Endothelial cell (in vitro differentiated cells): ENCODE measurements around the gene HAUS3. TPM values are rescaled to one million over a fixed set of nuclear protein-coding genes. Genes with fewer than 3 reads are reported as not detected.

ENCODE experiments used
- DNase-seq: peaks from one replicate; pipeline ENCODE4 v3.0.0; 2021; ENCODE audit warnings: low spot score
- H3K27ac Mint-ChIP-seq: one replicate; pipeline ENCODE4 v1.8.0; 2021; ENCODE audit warnings: mixed read lengths, inconsistent platforms; ENCODE audit not compliant: unreplicated experiment
- H3K27me3 Mint-ChIP-seq: one replicate; pipeline ENCODE4 v1.8.0; 2021; ENCODE audit warnings: mild to moderate bottlenecking, moderate library complexity, mixed read lengths, inconsistent platforms; ENCODE audit not compliant: unreplicated experiment
- H3K36me3 Mint-ChIP-seq: one replicate; pipeline ENCODE4 v1.8.0; 2021; ENCODE audit warnings: mild to moderate bottlenecking, low read depth, mixed read lengths, inconsistent platforms; ENCODE audit not compliant: unreplicated experiment
- H3K4me1 Mint-ChIP-seq: one replicate; pipeline ENCODE4 v1.8.0; 2021; ENCODE audit warnings: mild to moderate bottlenecking, mixed read lengths, inconsistent platforms; ENCODE audit not compliant: unreplicated experiment
- H3K4me3 Mint-ChIP-seq: one replicate; pipeline ENCODE4 v1.8.0; 2021; ENCODE audit warnings: mild to moderate bottlenecking, mixed read lengths, inconsistent platforms; ENCODE audit not compliant: unreplicated experiment
- H3K9me3 Mint-ChIP-seq: one replicate; pipeline ENCODE4 v1.8.0; 2021; ENCODE audit warnings: mixed read lengths, inconsistent platforms; ENCODE audit not compliant: unreplicated experiment
- CTCF ChIP-seq: fragments of 200-600 bp; sonication (generic); IDR thresholded peaks from one replicate; pipeline ENCODE4 v1.5.0; 2021; ENCODE audit warnings: antibody characterized with exemption; ENCODE audit not compliant: unreplicated experiment
- total RNA-seq: library from RNA; stranded (reverse); fragmentation: NEBNext Ultra II Directional; extraction: Animal tissue kit (Norgen Biotek cat#: 25700); gene quantifications from one replicate; pipeline ENCODE4 v1.2.1, GENCODE V29; 2021; ENCODE audit not compliant: unreplicated experiment

HAUS3 gene
- total RNA-seq, 1 donor from 2014 or later: 16.2 TPM

- peaks cover 6% of the 10 kb centered on the region for H3K27me3 Mint-ChIP-seq
- no peak overlapping the region for H3K27ac Mint-ChIP-seq
- no peak overlapping the region for H3K4me3 Mint-ChIP-seq
- peaks cover 8% of the 10 kb centered on the region for H3K4me1 Mint-ChIP-seq
- no peak for TF ChIP-seq CTCF
- DNase-seq: no peak
- H3K9me3 Mint-ChIP-seq: no peaks in the 10 kb centered on the region
- no peaks in the 10 kb centered on the region for H3K36me3 Mint-ChIP-seq
These were observed 43.9 kb upstream of the HAUS3 start for GRCh38 chr4:2285613-2286381.

DNA sequence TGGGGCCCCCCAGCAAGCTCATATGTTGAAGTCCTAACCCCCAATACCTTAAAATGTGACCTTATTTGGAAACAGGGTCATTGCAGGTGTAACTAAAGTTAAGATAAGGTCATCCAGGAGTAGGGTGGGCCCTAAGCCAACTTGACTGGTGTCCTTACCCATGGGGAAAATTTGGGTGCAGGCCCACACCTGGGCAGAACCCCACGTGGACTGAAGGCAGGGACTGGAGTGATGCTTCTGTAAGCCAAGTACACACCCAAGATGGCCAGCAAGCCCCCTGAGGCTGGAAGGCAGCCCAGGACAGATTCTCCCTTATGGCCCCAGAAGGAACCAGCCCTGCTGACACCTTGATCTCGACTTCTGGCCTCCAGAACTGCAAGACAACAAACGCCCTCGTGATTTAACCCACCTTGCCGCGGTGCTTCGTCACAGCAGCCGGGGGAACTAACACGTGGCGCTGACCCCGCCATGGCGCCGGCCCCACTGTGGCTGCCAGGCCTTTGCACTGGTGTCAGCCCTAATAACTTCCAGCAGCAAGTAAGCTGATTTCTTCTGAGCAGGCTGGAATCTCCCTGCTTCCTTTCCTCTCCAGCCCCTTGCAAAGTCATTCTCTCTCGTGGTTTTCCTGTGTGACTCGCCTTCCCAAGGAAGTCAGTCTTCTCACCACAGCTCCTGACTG lies 43.2 kb upstream of the HAUS3 start:
- H3K9me3 Mint-ChIP-seq: no peaks in the 10 kb centered on the region
- H3K4me3 Mint-ChIP-seq: no peak overlapping the region
- DNase-seq: no peak
- peaks cover 6% of the 10 kb centered on the region for H3K27me3 Mint-ChIP-seq
- peaks cover 8% of the 10 kb centered on the region for H3K4me1 Mint-ChIP-seq
- TF ChIP-seq CTCF: no peak
- no peak overlapping the region for H3K27ac Mint-ChIP-seq
- H3K36me3 Mint-ChIP-seq: no peaks in the 10 kb centered on the region

GRCh38 chr4:2284161-2284933 lies 42.4 kb upstream of the HAUS3 start:
- Mint-ChIP-seq H3K9me3 (no peaks in the 10 kb centered on the region), H3K27ac (peak overlapping the region; percentile 61)
- TF ChIP-seq CTCF: no peak

GRCh38 chr4:2283199-2283711 lies 41.3 kb upstream of the HAUS3 start:
- Mint-ChIP-seq H3K9me3 (no peaks in the 10 kb centered on the region), H3K27me3 (peaks cover 6% of the 10 kb centered on the region), H3K36me3 (no peaks in the 10 kb centered on the region), H3K4me1 (peaks cover 8% of the 10 kb centered on the region), H3K4me3 (no peak overlapping the region), H3K27ac (peak overlapping the region; percentile 7)
- TF ChIP-seq CTCF: no peak
- DNase-seq: no peak

More at GRCh38 chr4:2284161-2284933, 42.4 kb upstream of the HAUS3 start:
- no peaks in the 10 kb centered on the region for H3K36me3 Mint-ChIP-seq
- H3K4me1 Mint-ChIP-seq: peaks cover 8% of the 10 kb centered on the region
- peaks cover 6% of the 10 kb centered on the region for H3K27me3 Mint-ChIP-seq
- DNase-seq: no peak
- no peak overlapping the region for H3K4me3 Mint-ChIP-seq
